Hypothalamus (tissue), 51 donors: Measurements from ENCODE around the gene PTPRN2.
"Not testable (repeated sequence)": the region's sequence is repeated elsewhere in the genome, so short reads cannot be mapped to it uniquely, and the experiment has no call there.

ENCODE experiments used
- DNase-seq, 51 donors: peaks; one replicate each; lab custom pipeline; 2025; lab: John Stamatoyannopoulos, UW

Gene PTPRN2

GRCh38 chr7:157928808-157929425 is 658.7 kb downstream of the PTPRN2 start:
- no peak for DNase-seq

GRCh38 chr7:157928171-157928794 is 659.3 kb downstream of the PTPRN2 start:
- no peak for DNase-seq

- no peak for DNase-seq
These were observed 660.2 kb downstream of the PTPRN2 start for GRCh38 chr7:157927313-157927925.

DNA sequence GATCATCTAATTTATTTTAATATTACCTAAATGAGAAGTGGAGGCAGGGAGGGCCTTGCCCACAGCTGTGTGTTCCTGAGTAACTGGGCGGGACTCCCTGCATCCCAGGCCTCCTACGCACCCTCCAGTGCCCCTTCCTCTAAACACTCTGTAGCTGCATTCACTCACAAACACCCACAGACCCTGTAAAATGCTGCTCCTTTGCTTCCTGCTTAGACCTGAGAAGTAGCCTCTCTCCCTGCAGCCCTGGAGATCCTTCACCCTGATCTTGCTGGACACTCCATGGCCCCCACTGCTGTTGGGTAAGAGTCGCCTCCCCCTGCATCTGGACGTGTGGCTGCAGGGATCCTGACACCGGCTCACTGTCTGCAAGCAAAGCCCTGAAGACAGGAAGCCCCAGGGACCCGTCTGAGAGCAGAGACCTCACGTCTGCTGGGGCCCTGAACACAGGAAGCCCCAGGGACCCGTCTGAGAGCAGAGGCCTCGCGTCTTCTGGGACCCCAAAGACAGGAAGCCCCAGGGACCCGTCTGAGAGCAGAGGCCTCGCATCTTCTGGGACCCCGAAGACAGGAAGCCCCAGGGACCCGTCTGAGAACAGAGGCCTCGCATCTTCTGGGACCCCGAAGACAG is 661.0 kb downstream of the PTPRN2 start:
- DNase-seq, result no peak

DNA sequence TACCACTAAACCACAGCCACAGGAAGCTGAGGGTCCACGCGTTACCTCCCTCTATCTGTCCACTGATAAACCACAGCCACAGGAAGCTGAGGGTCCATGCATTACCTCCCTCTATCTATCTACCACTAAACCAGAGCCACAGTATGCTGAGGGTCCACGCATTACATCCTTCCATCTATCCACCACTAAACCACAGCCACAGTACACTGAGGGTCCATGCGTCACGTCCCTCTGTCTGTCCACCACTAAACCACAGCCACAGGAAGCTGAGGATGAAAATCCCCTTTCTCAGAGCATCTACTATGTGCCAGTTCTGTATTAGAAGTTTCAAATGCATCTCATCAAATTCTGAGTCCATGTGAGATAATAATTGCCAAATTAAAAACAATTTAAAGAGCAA is 661.5 kb downstream of the PTPRN2 start:
- DNase-seq, result no peak

GRCh38 chr7:157925383-157925875 is 662.2 kb downstream of the PTPRN2 start:
- DNase-seq, result no peak

- no peak for DNase-seq
These were observed 663.6 kb downstream of the PTPRN2 start for GRCh38 chr7:157923903-157924630.

DNA sequence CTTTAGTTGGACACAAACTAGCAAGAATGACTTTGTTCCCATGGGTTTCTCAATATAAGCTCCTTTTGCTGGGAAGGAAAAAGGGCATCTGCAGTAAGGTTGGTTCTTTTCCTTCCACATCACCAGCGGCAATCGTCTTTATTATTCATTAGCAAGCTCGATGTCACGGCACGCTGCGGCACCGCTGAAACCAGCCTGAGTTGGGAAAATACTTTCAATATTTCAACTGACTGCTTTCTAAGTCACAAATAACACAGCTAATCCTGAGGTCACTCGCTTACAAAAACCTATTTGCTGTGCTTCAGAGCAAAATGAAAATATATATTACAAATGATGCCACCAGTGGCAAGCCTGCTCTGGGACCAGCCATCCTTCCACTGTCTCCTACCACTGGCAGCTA is 665.0 kb downstream of the PTPRN2 start:
- no peak for DNase-seq

GRCh38 chr7:157918326-157919080 is 669.1 kb downstream of the PTPRN2 start:
- no peak for DNase-seq

GRCh38 chr7:157916946-157917640 is 670.5 kb downstream of the PTPRN2 start:
- no peak for DNase-seq

- DNase-seq, result no peak
These were observed 677.2 kb downstream of the PTPRN2 start for GRCh38 chr7:157910446-157910845.

- DNase-seq, result not testable (repeated sequence)
These were observed 677.6 kb downstream of the PTPRN2 start for GRCh38 chr7:157910045-157910444.

DNA sequence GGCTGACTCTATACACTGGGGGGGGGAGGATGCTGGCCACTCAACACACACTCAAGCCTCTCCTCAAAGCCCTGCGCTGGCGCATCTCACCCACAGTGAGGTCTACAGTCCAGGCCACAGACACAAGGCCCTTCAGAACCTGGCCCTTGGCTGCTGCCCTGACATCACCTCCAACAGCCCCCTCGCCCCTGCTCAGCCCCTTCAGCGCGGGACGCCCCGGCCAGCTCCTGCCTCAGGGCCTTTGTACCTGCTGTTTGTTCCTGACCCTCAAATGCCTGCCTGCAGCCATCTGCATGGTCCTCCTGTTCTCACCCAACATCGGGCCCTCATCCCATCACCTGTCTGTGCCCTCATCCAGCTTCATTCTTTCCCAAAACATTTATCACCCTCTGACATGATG is 678.3 kb downstream of the PTPRN2 start:
- DNase-seq, result no peak

GRCh38 chr7:157908006-157908782 is 679.4 kb downstream of the PTPRN2 start:
- peak in 2 of 51 donors; percentile 37 to 42 for DNase-seq

DNA sequence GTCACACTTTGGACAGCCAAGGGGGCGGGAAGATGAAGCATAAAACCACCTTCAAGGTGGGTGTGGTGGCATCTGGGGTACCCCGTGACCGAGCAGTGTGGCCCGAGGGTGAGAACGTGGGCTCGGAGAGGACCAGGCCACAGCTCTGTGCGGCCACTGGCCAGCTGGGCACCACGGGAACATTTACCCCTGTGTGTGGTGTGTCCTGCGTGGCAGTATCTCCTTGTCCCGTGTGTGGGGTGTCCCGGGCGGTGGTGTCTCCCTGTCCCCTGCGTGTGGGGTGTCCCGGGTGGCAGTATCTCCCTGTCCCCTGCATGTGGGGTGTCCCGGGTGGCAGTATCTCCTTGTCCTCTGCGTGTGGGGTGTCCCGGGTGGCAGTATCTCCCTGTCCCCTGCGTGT is 680.5 kb downstream of the PTPRN2 start:
- DNase-seq, result no peak

GRCh38 chr7:157906583-157906982 is 681.0 kb downstream of the PTPRN2 start:
- DNase-seq, result no peak

GRCh38 chr7:157905651-157906461 is 681.8 kb downstream of the PTPRN2 start:
- no peak for DNase-seq
